Mesothelial cell of epicardium (in vitro differentiated cells): ENCODE measurements around the gene CAPN1. TPM values are rescaled to one million over a fixed set of nuclear protein-coding genes. Genes with fewer than 3 reads are reported as not detected.
"Not testable (repeated sequence)": the region's sequence is repeated elsewhere in the genome, so short reads cannot be mapped to it uniquely, and the experiment has no call there.

ENCODE experiments used
- DNase-seq, 2 experiments: peaks; one replicate each; pipeline ENCODE4 v3.0.0; 2021; ENCODE audit warnings: low spot score in 2 of 2; ENCODE audit not compliant: unreplicated experiment in 2 of 2
- H3K27ac Mint-ChIP-seq: 2 replicates; pipeline ENCODE4 v1.8.0; 2021; ENCODE audit warnings: mixed read lengths
- H3K27me3 Mint-ChIP-seq: 2 replicates; pipeline ENCODE4 v1.8.0; 2021; ENCODE audit warnings: low read depth, mixed read lengths
- H3K36me3 Mint-ChIP-seq: 2 replicates; pipeline ENCODE4 v1.8.0; 2021; ENCODE audit warnings: mixed read lengths
- H3K4me1 Mint-ChIP-seq: 2 replicates; pipeline ENCODE4 v1.8.0; 2021; ENCODE audit warnings: mixed read lengths
- H3K4me3 Mint-ChIP-seq: 2 replicates; pipeline ENCODE4 v1.8.0; 2021; ENCODE audit warnings: mild to moderate bottlenecking, moderate library complexity, mixed read lengths
- H3K9me3 Mint-ChIP-seq: 2 replicates; pipeline ENCODE4 v1.8.0; 2021; ENCODE audit warnings: mixed read lengths
- total RNA-seq: library from RNA; stranded (reverse); gene quantifications from 3 replicates; pipeline ENCODE4 v1.2.1, GENCODE V29; 2021
- TF ChIP-seq, protein P1 (sequence below): fragments of 200-600 bp; sonication (generic); IDR thresholded peaks from one replicate; pipeline ENCODE4 v1.5.0; 2021; ENCODE audit warnings: antibody characterized with exemption; ENCODE audit not compliant: unreplicated experiment

Gene CAPN1
- total RNA-seq, 1 donor from 2014 or later = 196 TPM

DNA sequence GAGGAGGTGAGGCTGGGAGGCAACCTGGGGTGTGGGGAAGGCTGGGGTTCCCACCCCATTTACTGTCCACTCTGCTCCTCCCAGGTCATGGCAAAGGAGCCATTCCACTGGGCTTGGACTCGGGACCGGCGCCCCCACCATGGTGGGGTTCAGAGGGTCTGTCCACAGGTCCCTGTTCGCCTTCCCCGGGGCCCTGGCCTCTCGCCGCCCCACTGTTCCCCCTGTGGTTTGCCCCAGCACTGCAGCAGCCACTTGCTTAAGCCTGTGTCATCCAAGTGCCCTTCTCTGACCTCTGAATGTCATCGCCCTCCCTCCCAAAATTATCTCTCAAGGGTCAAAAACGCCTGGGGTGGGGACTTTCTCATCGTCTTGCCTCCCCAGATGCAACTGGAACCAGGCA, 9.1 kb upstream of the CAPN1 start:
- H3K36me3 Mint-ChIP-seq = no peaks in the 10 kb centered on the region
- no peak overlapping the region for H3K4me3 Mint-ChIP-seq
- peaks cover 5% of the 10 kb centered on the region for H3K4me1 Mint-ChIP-seq
- H3K27me3 Mint-ChIP-seq = no peaks in the 10 kb centered on the region
- TF ChIP-seq, protein P1, sequence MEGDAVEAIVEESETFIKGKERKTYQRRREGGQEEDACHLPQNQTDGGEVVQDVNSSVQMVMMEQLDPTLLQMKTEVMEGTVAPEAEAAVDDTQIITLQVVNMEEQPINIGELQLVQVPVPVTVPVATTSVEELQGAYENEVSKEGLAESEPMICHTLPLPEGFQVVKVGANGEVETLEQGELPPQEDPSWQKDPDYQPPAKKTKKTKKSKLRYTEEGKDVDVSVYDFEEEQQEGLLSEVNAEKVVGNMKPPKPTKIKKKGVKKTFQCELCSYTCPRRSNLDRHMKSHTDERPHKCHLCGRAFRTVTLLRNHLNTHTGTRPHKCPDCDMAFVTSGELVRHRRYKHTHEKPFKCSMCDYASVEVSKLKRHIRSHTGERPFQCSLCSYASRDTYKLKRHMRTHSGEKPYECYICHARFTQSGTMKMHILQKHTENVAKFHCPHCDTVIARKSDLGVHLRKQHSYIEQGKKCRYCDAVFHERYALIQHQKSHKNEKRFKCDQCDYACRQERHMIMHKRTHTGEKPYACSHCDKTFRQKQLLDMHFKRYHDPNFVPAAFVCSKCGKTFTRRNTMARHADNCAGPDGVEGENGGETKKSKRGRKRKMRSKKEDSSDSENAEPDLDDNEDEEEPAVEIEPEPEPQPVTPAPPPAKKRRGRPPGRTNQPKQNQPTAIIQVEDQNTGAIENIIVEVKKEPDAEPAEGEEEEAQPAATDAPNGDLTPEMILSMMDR = no peak
- H3K9me3 Mint-ChIP-seq = no peaks in the 10 kb centered on the region
- H3K27ac Mint-ChIP-seq = no peak overlapping the region
- DNase-seq = no peak

DNA sequence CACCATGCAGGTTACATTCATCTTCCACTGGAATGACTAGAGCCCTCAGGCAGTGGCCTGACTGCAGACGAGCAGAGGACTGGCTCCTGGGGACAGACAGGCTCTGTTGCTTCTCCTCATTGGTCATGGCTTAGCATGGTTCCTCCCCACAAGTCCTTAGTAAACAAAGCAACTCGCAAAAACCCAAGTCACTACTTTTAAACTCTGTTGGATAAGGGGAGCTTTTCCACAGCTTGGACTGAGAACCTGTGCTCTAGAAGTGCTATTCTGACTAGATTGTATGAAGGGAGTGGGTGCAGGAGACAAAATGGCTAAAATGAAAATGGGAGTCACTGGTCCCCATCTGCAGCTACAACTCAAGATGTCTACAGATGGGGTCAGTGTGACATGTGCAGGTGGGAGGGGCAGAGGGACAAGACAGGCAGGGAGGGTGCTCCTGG, 7.1 kb upstream of the CAPN1 start:
- H3K4me1 Mint-ChIP-seq, DNase-seq, H3K27ac Mint-ChIP-seq, H3K36me3 Mint-ChIP-seq, H3K9me3 Mint-ChIP-seq, H3K27me3 Mint-ChIP-seq, H3K4me3 Mint-ChIP-seq: not testable (repeated sequence)

DNA sequence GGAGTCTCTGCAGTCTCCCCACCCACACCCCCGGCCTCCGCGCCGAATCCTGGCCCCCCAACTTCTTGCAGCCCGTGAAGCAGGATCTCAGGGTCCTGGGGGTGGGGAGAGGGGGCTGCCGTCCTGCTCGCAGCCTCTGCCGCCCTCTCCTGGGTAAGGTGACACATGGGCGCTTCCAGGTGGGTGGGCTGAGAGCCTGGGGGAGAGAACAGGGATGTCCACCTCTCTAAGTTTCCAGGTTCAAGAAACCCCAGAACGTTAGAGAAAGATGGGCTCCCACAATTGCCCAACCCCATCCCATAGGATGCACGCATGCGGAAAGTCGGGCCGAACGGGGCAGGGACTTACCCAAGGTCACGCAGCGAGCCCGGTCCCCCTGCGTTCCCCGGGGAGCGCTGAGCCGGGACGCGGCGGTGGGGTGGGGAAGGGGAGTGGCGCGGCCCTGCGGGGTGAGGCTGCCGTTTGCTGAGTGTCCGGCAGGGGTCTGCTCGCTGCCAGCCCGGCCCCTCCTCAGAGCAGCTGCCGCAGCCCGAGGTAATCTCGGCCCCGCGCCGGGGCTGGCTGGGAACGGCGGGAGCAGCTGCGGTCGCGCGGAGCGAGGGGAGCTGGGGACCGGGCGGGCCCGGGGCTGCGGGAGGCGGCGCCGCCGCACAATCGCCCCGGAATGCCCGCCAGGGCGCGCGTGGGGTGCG, 705 bp upstream of the CAPN1 start:
- peak; percentile 72 to 83 for DNase-seq
- Mint-ChIP-seq H3K9me3 (no peaks in the 10 kb centered on the region), H3K4me3 (peak overlapping the region; percentile 89), H3K4me1 (peaks cover 21% of the 10 kb centered on the region), H3K27ac (peak overlapping the region; percentile 82), H3K36me3 (peaks cover 2% of the 10 kb centered on the region), H3K27me3 (no peaks in the 10 kb centered on the region)
- TF ChIP-seq, protein P1 = peak; percentile 80

DNA sequence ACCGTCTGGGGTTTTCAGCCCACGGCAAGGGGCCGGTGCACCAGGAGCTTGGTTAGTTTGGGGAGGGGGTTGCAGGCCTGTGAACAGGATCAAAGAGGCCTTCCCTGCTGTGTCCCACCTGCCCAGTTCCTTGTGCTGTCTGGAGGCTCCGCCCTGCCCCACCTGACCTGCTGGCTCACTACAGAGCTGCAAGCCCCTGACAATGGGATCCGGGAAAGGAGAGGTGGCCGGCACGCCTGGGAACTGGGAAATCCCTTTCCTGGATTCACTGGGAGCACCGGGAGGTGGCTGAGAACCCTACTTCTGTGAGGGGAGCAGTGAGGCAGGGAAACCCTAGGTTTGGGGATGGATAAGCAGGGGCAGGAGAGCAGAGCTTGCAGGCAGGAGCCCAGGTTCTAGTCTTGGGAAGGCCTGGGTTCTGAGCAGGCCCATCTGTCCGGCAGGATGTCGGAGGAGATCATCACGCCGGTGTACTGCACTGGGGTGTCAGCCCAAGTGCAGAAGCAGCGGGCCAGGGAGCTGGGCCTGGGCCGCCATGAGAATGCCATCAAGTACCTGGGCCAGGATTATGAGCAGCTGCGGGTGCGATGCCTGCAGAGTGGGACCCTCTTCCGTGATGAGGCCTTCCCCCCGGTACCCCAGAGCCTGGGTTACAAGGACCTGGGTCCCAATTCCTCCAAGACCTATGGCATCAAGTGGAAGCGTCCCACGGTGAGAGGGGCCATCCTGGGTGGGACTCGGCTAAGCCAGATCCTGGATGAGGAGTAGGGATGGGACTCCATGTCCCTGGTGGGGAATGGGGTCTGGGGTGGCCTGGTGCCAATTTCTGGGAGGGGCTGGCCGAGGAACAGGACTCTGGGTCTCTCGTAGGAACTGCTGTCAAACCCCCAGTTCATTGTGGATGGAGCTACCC, 786 bp downstream of the CAPN1 start:
- no peaks in the 10 kb centered on the region for H3K27me3 Mint-ChIP-seq
- peaks cover 4% of the 10 kb centered on the region for H3K36me3 Mint-ChIP-seq
- no peak for DNase-seq
- H3K4me1 Mint-ChIP-seq = peaks cover 21% of the 10 kb centered on the region
- H3K27ac Mint-ChIP-seq = peak overlapping the region; percentile 97
- no peaks in the 10 kb centered on the region for H3K9me3 Mint-ChIP-seq
- TF ChIP-seq, protein P1 = no peak
- H3K4me3 Mint-ChIP-seq = peak overlapping the region; percentile 89

DNA sequence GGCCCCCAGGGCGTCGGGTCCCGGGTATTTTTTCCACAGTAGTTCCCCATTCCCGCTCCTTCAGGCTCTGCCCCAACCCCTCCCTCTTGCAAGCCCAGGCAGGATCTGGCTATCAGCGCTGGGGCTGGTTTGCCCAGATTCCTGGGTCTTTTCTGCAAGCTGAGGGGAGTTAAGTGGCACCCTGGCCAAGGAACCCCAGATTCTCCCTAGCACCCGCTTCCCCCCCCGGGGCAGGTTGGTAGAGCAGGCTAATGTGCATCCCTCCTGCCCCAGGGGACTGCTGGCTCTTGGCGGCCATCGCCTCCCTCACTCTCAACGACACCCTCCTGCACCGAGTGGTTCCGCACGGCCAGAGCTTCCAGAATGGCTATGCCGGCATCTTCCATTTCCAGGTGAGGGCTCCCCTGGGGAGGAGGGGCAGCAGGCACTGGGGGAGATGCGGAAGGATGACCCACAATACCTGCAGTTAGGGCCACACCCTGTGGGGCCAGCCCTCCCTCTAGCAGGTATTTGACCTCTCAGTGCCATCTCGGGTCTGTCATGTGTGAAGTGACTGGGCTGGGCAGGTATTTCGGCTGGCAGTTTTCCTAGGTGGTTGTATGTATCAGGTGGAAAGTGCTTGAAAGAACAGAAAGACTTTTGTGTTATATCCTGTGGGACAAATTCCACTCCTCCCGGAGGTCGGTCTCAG, 1.6 kb downstream of the CAPN1 start:
- DNase-seq = no peak
- Mint-ChIP-seq H3K36me3 (peaks cover 4% of the 10 kb centered on the region), H3K27me3 (no peaks in the 10 kb centered on the region), H3K4me1 (peaks cover 21% of the 10 kb centered on the region), H3K9me3 (no peaks in the 10 kb centered on the region), H3K27ac (peak overlapping the region; percentile 97), H3K4me3 (peak overlapping the region; percentile 89)
- TF ChIP-seq, protein P1 = no peak

DNA sequence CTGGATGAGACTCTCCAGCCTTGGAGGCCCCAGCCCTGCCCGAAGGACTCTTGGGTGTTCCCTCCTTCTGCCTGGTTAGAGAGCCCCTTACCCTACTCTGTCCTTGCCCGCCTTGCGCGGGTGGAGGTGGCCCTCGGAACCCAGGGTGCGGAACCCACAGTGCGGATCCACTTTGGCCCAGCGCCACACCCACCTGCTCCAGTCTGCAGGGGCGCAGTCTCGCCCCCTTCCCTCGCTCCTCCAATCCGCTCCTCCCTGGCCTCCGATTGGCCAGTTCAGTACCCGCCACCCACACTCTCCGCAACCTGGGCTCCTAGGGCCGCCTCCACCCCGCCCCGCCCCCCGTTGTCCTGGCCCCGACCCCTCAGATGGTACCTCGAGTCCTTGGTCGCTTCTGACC, 2.4 kb downstream of the CAPN1 start:
- H3K4me1 Mint-ChIP-seq = peaks cover 21% of the 10 kb centered on the region
- H3K4me3 Mint-ChIP-seq = peak overlapping the region; percentile 89
- no peak for DNase-seq
- H3K36me3 Mint-ChIP-seq = peaks cover 6% of the 10 kb centered on the region
- H3K9me3 Mint-ChIP-seq = no peaks in the 10 kb centered on the region
- H3K27ac Mint-ChIP-seq = no peak overlapping the region
- TF ChIP-seq, protein P1 = no peak
- H3K27me3 Mint-ChIP-seq = no peaks in the 10 kb centered on the region
